Lower lobe of right lung (tissue), 2 donors: ENCODE results near the gene GLCE. TPM values are rescaled to one million over a fixed set of nuclear protein-coding genes. Genes with fewer than 3 reads are reported as not detected.
A peak's percentile ranks its signal among the peaks of the same experiment; 100 is the strongest.
"Not testable (repeated sequence)": the region's sequence is repeated elsewhere in the genome, so short reads cannot be mapped to it uniquely, and the experiment has no call there.

Experiments used
- ATAC-seq, 2 donors: fragments of 200-7000 bp; cut with Tn5 transposase; one replicate each; pipeline ENCODE4 v1.9.1; 2020 to 2022; ENCODE audit warnings: mild to moderate bottlenecking in 2 of 2, moderate library complexity in 2 of 2
- DNase-seq: peaks from one replicate; pipeline ENCODE4 v3.0.0-alpha.2; 2020
- H3K27ac ChIP-seq: fragments of 200-600 bp; one replicate; pipeline ENCODE4 v1.8.0; 2022
- H3K27me3 ChIP-seq: fragments of 200-600 bp; one replicate; pipeline ENCODE4 v1.8.0; 2022; ENCODE audit warnings: low read depth
- H3K36me3 ChIP-seq: fragments of 200-600 bp; one replicate; pipeline ENCODE4 v1.8.0; 2022; ENCODE audit warnings: mild to moderate bottlenecking
- H3K4me1 ChIP-seq: fragments of 200-600 bp; one replicate; pipeline ENCODE4 v1.8.0; 2022
- H3K4me3 ChIP-seq: fragments of 200-600 bp; one replicate; pipeline ENCODE4 v1.8.0; 2022; ENCODE audit warnings: mild to moderate bottlenecking
- H3K9me3 ChIP-seq: fragments of 200-600 bp; one replicate; pipeline ENCODE4 v1.8.0; 2022
- intact Hi-C: fragments of 100-400 bp; cut with DNase I; formaldehyde crosslinking; loops from one replicate; pipeline ENCODE4 v1.11.0; 2022
- total RNA-seq: library from RNA; stranded (reverse); fragmentation: NEBNext Ultra II Directional; extraction: Animal tissue kit (Norgen Biotek cat#: 25700); gene quantifications from one replicate; pipeline ENCODE4 v1.2.1, GENCODE V29; 2021
- TF ChIP-seq, protein P1 (sequence below): fragments of 200-600 bp; IDR thresholded peaks from one replicate; pipeline ENCODE4 v1.8.0; 2022; ENCODE audit warnings: antibody characterized with exemption, mild to moderate bottlenecking
- donor health status: DM: no; HTN: yes; CAD: no; lungs with severe emphysema.

Gene GLCE
- total RNA-seq, 1 donor from 2014 or later, result 19.0 TPM

- no peak for DNase-seq
- H3K9me3 ChIP-seq, result no peaks in the 10 kb centered on the region
- no peaks in the 10 kb centered on the region for H3K27me3 ChIP-seq
- no peak overlapping the region for H3K4me3 ChIP-seq
- no peaks in the 10 kb centered on the region for H3K36me3 ChIP-seq
- no peak overlapping the region for H3K27ac ChIP-seq
- TF ChIP-seq, protein P1, sequence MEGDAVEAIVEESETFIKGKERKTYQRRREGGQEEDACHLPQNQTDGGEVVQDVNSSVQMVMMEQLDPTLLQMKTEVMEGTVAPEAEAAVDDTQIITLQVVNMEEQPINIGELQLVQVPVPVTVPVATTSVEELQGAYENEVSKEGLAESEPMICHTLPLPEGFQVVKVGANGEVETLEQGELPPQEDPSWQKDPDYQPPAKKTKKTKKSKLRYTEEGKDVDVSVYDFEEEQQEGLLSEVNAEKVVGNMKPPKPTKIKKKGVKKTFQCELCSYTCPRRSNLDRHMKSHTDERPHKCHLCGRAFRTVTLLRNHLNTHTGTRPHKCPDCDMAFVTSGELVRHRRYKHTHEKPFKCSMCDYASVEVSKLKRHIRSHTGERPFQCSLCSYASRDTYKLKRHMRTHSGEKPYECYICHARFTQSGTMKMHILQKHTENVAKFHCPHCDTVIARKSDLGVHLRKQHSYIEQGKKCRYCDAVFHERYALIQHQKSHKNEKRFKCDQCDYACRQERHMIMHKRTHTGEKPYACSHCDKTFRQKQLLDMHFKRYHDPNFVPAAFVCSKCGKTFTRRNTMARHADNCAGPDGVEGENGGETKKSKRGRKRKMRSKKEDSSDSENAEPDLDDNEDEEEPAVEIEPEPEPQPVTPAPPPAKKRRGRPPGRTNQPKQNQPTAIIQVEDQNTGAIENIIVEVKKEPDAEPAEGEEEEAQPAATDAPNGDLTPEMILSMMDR, result no peak
- intact Hi-C loops, result no loop called here
- ATAC-seq, result no peak
- H3K4me1 ChIP-seq, result peaks cover 25% of the 10 kb centered on the region
Observed at GRCh38 chr15:69165637-69166025, 5.2 kb downstream of the GLCE start.

DNA sequence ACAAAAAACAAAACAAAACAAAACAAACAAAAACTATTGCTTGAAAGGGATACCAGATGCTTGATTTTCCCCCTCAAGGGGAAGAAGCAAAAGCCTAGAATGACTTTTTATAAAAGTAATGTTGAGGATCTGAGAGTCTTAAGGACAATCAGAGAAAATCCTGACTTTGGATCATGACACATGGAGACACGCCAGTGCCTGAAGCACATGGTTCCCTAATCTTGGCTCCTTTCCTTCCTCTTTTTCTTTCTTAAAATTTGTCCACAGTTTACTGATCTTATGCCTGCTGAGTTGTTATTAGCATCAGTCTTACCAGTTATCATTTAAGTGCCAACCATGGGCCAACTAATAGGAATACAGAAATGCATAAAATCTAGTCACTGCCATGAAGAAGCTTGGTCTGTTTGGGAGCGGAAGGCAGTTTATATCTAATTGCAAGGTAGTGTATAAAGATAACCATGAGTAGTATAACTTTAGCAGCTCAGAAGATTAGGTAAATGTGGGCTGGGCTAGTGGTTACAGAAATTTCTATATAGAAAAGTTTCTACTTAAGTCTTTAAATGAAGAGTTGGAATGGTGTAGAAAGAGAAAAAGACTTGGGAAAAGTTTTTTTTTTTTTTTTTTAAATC is 6.9 kb downstream of the GLCE start:
- intact Hi-C loops, result no loop called here
- ATAC-seq, result no peak

DNA sequence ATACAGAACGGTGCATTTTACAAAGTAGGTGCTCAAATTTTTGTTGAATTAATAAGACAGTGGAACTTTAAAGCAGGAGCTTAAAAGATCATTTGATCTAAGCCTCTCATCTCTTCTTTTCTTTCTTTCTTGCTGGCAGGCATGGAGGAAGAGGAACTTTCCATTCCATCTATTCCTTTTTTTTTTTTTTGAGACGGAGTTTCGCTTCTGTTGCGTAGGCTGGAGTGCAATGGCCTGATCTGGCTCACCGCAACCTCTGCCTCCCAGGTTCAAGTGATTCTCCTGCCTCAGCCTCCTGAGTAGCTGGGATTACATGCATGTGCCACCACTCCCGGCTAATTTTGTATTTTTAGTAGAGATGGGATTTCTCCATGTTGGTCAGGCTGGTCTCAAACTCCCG is 7.9 kb downstream of the GLCE start:
- ATAC-seq, H3K9me3 ChIP-seq, H3K4me3 ChIP-seq, H3K36me3 ChIP-seq, H3K27me3 ChIP-seq, H3K27ac ChIP-seq, intact Hi-C loops, DNase-seq: not testable (repeated sequence)
- H3K4me1 ChIP-seq, result peaks cover 12% of the 10 kb centered on the region

More for the DNA sequence above, 6.9 kb downstream of the GLCE start:
- TF ChIP-seq, protein P1, result no peak
- Histone ChIP-seq H3K36me3 (no peaks in the 10 kb centered on the region), H3K4me1 (peaks cover 17% of the 10 kb centered on the region), H3K4me3 (no peak overlapping the region), H3K9me3 (no peaks in the 10 kb centered on the region), H3K27ac (no peak overlapping the region), H3K27me3 (no peaks in the 10 kb centered on the region)
- no peak for DNase-seq

GRCh38 chr15:69169540-69169939 is 9.1 kb downstream of the GLCE start:
- ATAC-seq, H3K27me3 ChIP-seq, intact Hi-C loops, H3K4me3 ChIP-seq, H3K27ac ChIP-seq, H3K36me3 ChIP-seq, DNase-seq, H3K9me3 ChIP-seq: not testable (repeated sequence)
- H3K4me1 ChIP-seq, result peaks cover 12% of the 10 kb centered on the region

DNA sequence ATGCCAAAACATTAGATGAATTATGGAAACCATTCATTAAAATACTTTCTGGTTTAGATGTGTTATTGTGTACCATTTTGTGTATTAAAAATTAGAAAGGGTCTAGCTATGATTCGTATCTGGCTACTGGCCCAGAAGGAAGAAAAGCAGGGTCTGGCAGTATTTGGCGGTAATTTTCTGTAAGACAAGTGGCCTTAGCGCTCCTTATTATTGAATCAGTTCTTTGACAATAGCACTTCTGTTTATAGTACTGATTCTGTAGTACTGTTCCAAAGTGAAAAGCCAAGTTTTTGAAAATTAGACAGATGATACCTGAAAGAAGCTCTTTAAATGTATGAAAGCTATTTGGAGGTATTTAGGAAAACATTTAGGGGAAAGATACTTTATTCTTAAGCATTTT is 10.2 kb downstream of the GLCE start:
- TF ChIP-seq, protein P1, result no peak
- no peaks in the 10 kb centered on the region for H3K27me3 ChIP-seq
- no peaks in the 10 kb centered on the region for H3K9me3 ChIP-seq
- DNase-seq (no peak), ATAC-seq (no peak)
- no peak overlapping the region for H3K4me3 ChIP-seq
- H3K36me3 ChIP-seq, result no peaks in the 10 kb centered on the region
- no peak overlapping the region for H3K27ac ChIP-seq
- intact Hi-C loops, result no loop called here
- H3K4me1 ChIP-seq, result peaks cover 6% of the 10 kb centered on the region

GRCh38 chr15:69172847-69173246 is 12.4 kb downstream of the GLCE start:
- TF ChIP-seq, protein P1, result no peak
- intact Hi-C loops, result no loop called here
- Histone ChIP-seq H3K4me3 (no peak overlapping the region), H3K27ac (no peak overlapping the region), H3K9me3 (no peaks in the 10 kb centered on the region), H3K27me3 (no peaks in the 10 kb centered on the region), H3K36me3 (no peaks in the 10 kb centered on the region), H3K4me1 (no peaks in the 10 kb centered on the region)
- DNase-seq, result no peak
- peak in 1 of 2 donors; percentile 28 for ATAC-seq
